ENCODE results near the gene UFD1. TPM values are rescaled to one million over a fixed set of nuclear protein-coding genes. Genes with fewer than 3 reads are reported as not detected.

UFD1 gene
- total RNA-seq, 4 donors from 2014 or later, result 4.9 to 57.2 (median 36.8) TPM

GRCh38 chr22:19514831-19515565 lies 36.0 kb upstream of the UFD1 start:
- no peak for DNase-seq
- H3K4me1 ChIP-seq, result no peaks in the 10 kb centered on the region
- in situ Hi-C loops (cut with MboI; ENCODE audit: low pct_ligation_motif_present in 1 of 4, low pct_unique_long_range_greater_than_20kb in 1 of 4, low sequenced_read_pairs in 3 of 4), result no loop called here

GRCh38 chr22:19513823-19514222 lies 34.8 kb upstream of the UFD1 start:
- DNase-seq, result no peak
- H3K36me3 ChIP-seq, result no peaks in the 10 kb centered on the region
- TF ChIP-seq EP300 (IDR thresholded peaks at IDR 0.05; ENCODE audit: low read depth) (no peak), POLR2AphosphoS5 (IDR thresholded peaks at IDR 0.05) (no peak), POLR2A (IDR thresholded peaks at IDR 0.05) (no peak)
- TF ChIP-seq, protein P1, sequence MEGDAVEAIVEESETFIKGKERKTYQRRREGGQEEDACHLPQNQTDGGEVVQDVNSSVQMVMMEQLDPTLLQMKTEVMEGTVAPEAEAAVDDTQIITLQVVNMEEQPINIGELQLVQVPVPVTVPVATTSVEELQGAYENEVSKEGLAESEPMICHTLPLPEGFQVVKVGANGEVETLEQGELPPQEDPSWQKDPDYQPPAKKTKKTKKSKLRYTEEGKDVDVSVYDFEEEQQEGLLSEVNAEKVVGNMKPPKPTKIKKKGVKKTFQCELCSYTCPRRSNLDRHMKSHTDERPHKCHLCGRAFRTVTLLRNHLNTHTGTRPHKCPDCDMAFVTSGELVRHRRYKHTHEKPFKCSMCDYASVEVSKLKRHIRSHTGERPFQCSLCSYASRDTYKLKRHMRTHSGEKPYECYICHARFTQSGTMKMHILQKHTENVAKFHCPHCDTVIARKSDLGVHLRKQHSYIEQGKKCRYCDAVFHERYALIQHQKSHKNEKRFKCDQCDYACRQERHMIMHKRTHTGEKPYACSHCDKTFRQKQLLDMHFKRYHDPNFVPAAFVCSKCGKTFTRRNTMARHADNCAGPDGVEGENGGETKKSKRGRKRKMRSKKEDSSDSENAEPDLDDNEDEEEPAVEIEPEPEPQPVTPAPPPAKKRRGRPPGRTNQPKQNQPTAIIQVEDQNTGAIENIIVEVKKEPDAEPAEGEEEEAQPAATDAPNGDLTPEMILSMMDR (IDR thresholded peaks at IDR 0.05), result no peak
- H3K9me3 ChIP-seq, result no peaks in the 10 kb centered on the region
- in situ Hi-C loops (cut with MboI; ENCODE audit: low pct_ligation_motif_present in 1 of 4, low pct_unique_long_range_greater_than_20kb in 1 of 4, low sequenced_read_pairs in 3 of 4), result no loop called here
- no peaks in the 10 kb centered on the region for H3K4me1 ChIP-seq
- WGBS, 2 donors (ENCODE audit: low coverage in 1 of 2), result 46 to 50% methylated on average over 2 of the region's 2 CpGs
- intact Hi-C loops (cut with DNase I; ENCODE audit: low total_unique reads), result no loop called here
- H3K4me3 ChIP-seq, result no peak overlapping the region
- no peaks in the 10 kb centered on the region for H3K27me3 ChIP-seq
- H3K27ac ChIP-seq, result no peak overlapping the region

More at GRCh38 chr22:19514831-19515565, 36.0 kb upstream of the UFD1 start:
- no peak for TF ChIP-seq EP300 (IDR thresholded peaks at IDR 0.05; ENCODE audit: low read depth)
- no peak for TF ChIP-seq POLR2AphosphoS5 (IDR thresholded peaks at IDR 0.05)
- H3K9me3 ChIP-seq, result no peaks in the 10 kb centered on the region
- intact Hi-C loops (cut with DNase I; ENCODE audit: low total_unique reads), result no loop called here
- no peaks in the 10 kb centered on the region for H3K27me3 ChIP-seq
- H3K4me3 ChIP-seq, result no peak overlapping the region
- no peaks in the 10 kb centered on the region for H3K36me3 ChIP-seq
- no peak overlapping the region for H3K27ac ChIP-seq
- 93% methylated on average over 14 of the region's 14 CpGs; no CpG with 5 or more reads in 1 of the 2 donors for WGBS, 2 donors (ENCODE audit: low coverage in 1 of 2)

- Histone ChIP-seq H3K27ac (no peak overlapping the region), H3K27me3 (no peaks in the 10 kb centered on the region), H3K9me3 (no peaks in the 10 kb centered on the region), H3K36me3 (no peaks in the 10 kb centered on the region), H3K4me1 (no peaks in the 10 kb centered on the region), H3K4me3 (no peak overlapping the region)
- TF ChIP-seq POLR2A (IDR thresholded peaks at IDR 0.05) (no peak), POLR2AphosphoS5 (IDR thresholded peaks at IDR 0.05) (no peak), EP300 (IDR thresholded peaks at IDR 0.05; ENCODE audit: low read depth) (no peak)
- TF ChIP-seq, protein P1 (IDR thresholded peaks at IDR 0.05), result no peak
- WGBS, 2 donors (ENCODE audit: low coverage in 1 of 2), result 92 to 93% methylated on average over 2 of the region's 2 CpGs
- intact Hi-C loops (cut with DNase I; ENCODE audit: low total_unique reads) (no loop called here), in situ Hi-C loops (cut with MboI; ENCODE audit: low pct_ligation_motif_present in 1 of 4, low pct_unique_long_range_greater_than_20kb in 1 of 4, low sequenced_read_pairs in 3 of 4) (no loop called here)
- no peak for DNase-seq
Observed at GRCh38 chr22:19510919-19511341, 31.9 kb upstream of the UFD1 start.

DNA sequence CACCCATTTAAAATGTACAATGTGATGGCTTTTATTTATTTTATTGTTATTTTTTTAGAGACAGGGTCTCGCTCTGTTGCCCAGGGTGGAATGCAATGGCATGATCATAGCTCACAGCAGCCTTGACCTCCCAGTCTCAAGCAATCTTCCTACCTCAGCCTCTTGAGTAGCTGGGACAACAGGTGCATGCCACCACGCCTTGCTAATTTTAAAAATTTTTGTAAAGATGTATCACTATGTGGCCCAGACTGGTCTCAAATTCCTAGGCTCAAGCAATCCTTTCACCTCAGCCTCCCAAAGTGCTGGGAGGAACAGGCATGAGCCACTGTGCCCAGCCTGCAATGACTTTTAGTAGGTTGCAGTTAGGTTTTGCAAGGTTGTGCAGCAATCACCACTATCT lies 30.9 kb upstream of the UFD1 start:
- intact Hi-C loops (cut with DNase I; ENCODE audit: low total_unique reads) (no loop called here), in situ Hi-C loops (cut with MboI; ENCODE audit: low pct_ligation_motif_present in 1 of 4, low pct_unique_long_range_greater_than_20kb in 1 of 4, low sequenced_read_pairs in 3 of 4) (no loop called here)
- H3K27me3 ChIP-seq, result no peaks in the 10 kb centered on the region
- H3K9me3 ChIP-seq, result no peaks in the 10 kb centered on the region
- H3K4me3 ChIP-seq, result no peak overlapping the region
- TF ChIP-seq POLR2AphosphoS5 (IDR thresholded peaks at IDR 0.05), result no peak
- H3K4me1 ChIP-seq, result no peaks in the 10 kb centered on the region
- H3K27ac ChIP-seq, result no peak overlapping the region
- DNase-seq, result no peak
- H3K36me3 ChIP-seq, result no peaks in the 10 kb centered on the region
- 96 to 100% methylated on average over 2 of the region's 2 CpGs for WGBS, 2 donors (ENCODE audit: low coverage in 1 of 2)

DNA sequence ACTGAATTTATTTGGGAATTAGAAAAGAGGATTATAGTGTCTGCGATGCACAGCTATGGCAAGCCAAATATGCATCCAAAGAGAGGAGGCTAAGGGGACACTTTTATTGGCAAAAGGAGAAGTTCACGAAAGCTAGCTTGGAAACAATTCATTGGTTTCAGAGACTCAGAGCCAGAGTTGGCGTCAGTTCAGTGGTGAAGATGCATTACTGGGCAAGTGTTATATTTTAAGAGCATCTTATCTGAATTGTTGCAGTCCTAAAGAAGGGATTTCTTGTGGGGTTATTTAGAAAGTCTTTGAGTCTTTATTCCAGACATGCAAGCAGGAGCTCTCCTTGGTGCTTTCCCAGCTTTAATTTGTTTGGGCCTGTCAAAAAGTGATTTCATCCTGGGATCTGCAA lies 30.2 kb upstream of the UFD1 start:
- WGBS, 2 donors (ENCODE audit: low coverage in 1 of 2), result 79 to 90% methylated on average over 3 of the region's 3 CpGs
- intact Hi-C loops (cut with DNase I; ENCODE audit: low total_unique reads), result no loop called here
- Histone ChIP-seq H3K9me3 (no peaks in the 10 kb centered on the region), H3K27ac (no peak overlapping the region), H3K36me3 (no peaks in the 10 kb centered on the region), H3K4me3 (no peak overlapping the region), H3K4me1 (no peaks in the 10 kb centered on the region), H3K27me3 (no peaks in the 10 kb centered on the region)
- DNase-seq, result no peak
- TF ChIP-seq, protein P1 (IDR thresholded peaks at IDR 0.05), result no peak
- TF ChIP-seq POLR2AphosphoS5 (IDR thresholded peaks at IDR 0.05) (no peak), POLR2A (IDR thresholded peaks at IDR 0.05) (no peak), EP300 (IDR thresholded peaks at IDR 0.05; ENCODE audit: low read depth) (no peak)
- in situ Hi-C loops (cut with MboI; ENCODE audit: low pct_ligation_motif_present in 1 of 4, low pct_unique_long_range_greater_than_20kb in 1 of 4, low sequenced_read_pairs in 3 of 4), result no loop called here
